Esophagus muscularis mucosa (tissue), 4 donors: ENCODE results near the gene RAB40C.

Source experiments
- EP300 ChIP-seq: sonication (generic); formaldehyde crosslinking; IDR thresholded peaks from one replicate; pipeline ENCODE4 v1.6.1; 2017; ENCODE audit warnings: antibody characterized with exemption
- POLR2A ChIP-seq: fragments of 450-650 bp; IDR thresholded peaks from one replicate; pipeline ENCODE4 v1.6.1; 2017; ENCODE audit warnings: antibody characterized with exemption, moderate library complexity, mild to moderate bottlenecking, low read depth
- POLR2AphosphoS5 ChIP-seq, 2 donors: sonication (generic); formaldehyde crosslinking; IDR thresholded peaks; one replicate each; pipeline ENCODE4 v1.6.1; 2017; ENCODE audit warnings: antibody characterized with exemption in 2 of 2
- TF ChIP-seq, protein P1 (sequence below), 3 experiments: fragments of 200-600 bp in 2 of 3; fragments of 450-650 bp in 1 of 3; sonication (generic) in 2 of 3; IDR thresholded peaks; one replicate each; pipeline ENCODE4 v1.5.1; 2017 to 2019; ENCODE audit warnings: antibody characterized with exemption in 3 of 3, mild to moderate bottlenecking in 2 of 3, moderate library complexity in 1 of 3

- TF ChIP-seq, protein P1, sequence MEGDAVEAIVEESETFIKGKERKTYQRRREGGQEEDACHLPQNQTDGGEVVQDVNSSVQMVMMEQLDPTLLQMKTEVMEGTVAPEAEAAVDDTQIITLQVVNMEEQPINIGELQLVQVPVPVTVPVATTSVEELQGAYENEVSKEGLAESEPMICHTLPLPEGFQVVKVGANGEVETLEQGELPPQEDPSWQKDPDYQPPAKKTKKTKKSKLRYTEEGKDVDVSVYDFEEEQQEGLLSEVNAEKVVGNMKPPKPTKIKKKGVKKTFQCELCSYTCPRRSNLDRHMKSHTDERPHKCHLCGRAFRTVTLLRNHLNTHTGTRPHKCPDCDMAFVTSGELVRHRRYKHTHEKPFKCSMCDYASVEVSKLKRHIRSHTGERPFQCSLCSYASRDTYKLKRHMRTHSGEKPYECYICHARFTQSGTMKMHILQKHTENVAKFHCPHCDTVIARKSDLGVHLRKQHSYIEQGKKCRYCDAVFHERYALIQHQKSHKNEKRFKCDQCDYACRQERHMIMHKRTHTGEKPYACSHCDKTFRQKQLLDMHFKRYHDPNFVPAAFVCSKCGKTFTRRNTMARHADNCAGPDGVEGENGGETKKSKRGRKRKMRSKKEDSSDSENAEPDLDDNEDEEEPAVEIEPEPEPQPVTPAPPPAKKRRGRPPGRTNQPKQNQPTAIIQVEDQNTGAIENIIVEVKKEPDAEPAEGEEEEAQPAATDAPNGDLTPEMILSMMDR (IDR thresholded peaks at IDR 0.05), result no peak
- TF ChIP-seq POLR2A, result no peak
- TF ChIP-seq EP300, result no peak
- no peak for TF ChIP-seq POLR2AphosphoS5 (IDR thresholded peaks at IDR 0.05)
Observed at GRCh38 chr16:637081-638018, 47.5 kb downstream of the RAB40C start.
